IPS DF 6.9 (cell line): Measurements from ENCODE around the gene SMCHD1.

ENCODE experiments used
- DNase-seq: peaks from one replicate; pipeline ENCODE4 v3.0.0-alpha.2; 2013; ENCODE audit warnings: low read depth, low spot score
- H3K27ac ChIP-seq: one replicate; pipeline ENCODE4 v1.5.1; 2013; ENCODE audit warnings: low read length, control low read depth
- H3K27me3 ChIP-seq: 2 replicates; pipeline ENCODE4 v1.6.1; 2013; ENCODE audit warnings: mild to moderate bottlenecking, low read length; ENCODE audit not compliant: control insufficient read depth, insufficient read depth
- H3K36me3 ChIP-seq: 2 replicates; pipeline ENCODE4 v1.6.1; 2013; ENCODE audit warnings: low read length; ENCODE audit not compliant: control insufficient read depth, insufficient read depth
- H3K4me1 ChIP-seq: 2 replicates; pipeline ENCODE4 v1.6.1; 2013; ENCODE audit warnings: low read length; ENCODE audit not compliant: control insufficient read depth, insufficient read depth
- H3K4me3 ChIP-seq: 2 replicates; pipeline ENCODE4 v1.5.1; 2013; ENCODE audit warnings: mild to moderate bottlenecking, low read length
- H3K9me3 ChIP-seq: 2 replicates; pipeline ENCODE4 v1.6.1; 2013; ENCODE audit warnings: low read length, inconsistent platforms; ENCODE audit not compliant: control insufficient read depth, insufficient read depth
- WGBS: extraction: QIAGEN DNeasy Blood & Tissue Kit; methylation state at CpG from one replicate; pipeline ENCODE4 v1.1.7; 2013; ENCODE audit warnings: mixed read lengths, missing lambda C conversion rate; ENCODE audit not compliant: insufficient read length, insufficient coverage; 5-methylcytosine and 5-hydroxymethylcytosine counted together

SMCHD1 gene

GRCh38 chr18:2681993-2682603 is 26.6 kb downstream of the SMCHD1 start:
- WGBS = no CpG with 5 or more reads among the region's 5 CpGs
- H3K27me3 ChIP-seq = no peaks in the 10 kb centered on the region
- no peaks in the 10 kb centered on the region for H3K36me3 ChIP-seq
- H3K4me3 ChIP-seq = no peak overlapping the region
- H3K9me3 ChIP-seq = no peaks in the 10 kb centered on the region
- no peak overlapping the region for H3K27ac ChIP-seq
- no peak for DNase-seq
- no peaks in the 10 kb centered on the region for H3K4me1 ChIP-seq

DNA sequence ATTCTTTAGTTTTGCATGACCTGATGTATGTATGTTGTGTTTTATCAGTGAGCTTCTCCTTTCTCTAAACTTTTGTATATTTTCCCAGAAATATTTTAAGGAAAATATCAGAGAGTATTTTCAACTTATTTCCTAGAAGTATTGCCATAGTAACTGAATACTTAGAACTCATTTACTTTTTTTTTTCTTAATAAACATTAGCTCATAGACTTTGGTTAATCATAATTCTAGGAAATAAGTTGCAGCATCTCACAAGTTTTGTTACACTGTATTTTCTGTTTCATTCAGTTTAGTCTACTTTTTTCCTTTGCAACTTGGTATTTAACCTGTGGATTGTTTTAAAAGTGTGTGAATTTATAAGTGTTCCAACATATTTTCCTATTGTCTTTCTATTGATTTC is 27.5 kb downstream of the SMCHD1 start:
- H3K36me3 ChIP-seq = no peaks in the 10 kb centered on the region

GRCh38 chr18:2686349-2686968 is 30.9 kb downstream of the SMCHD1 start:
- Histone ChIP-seq H3K4me3 (no peak overlapping the region), H3K27me3 (no peaks in the 10 kb centered on the region), H3K4me1 (no peaks in the 10 kb centered on the region), H3K36me3 (no peaks in the 10 kb centered on the region), H3K9me3 (no peaks in the 10 kb centered on the region), H3K27ac (no peak overlapping the region)
- DNase-seq = no peak
- WGBS = 100% methylated on average over 1 of the region's 3 CpGs

More for the DNA sequence above, 27.5 kb downstream of the SMCHD1 start:
- H3K4me3 ChIP-seq = no peak overlapping the region
- H3K4me1 ChIP-seq = no peaks in the 10 kb centered on the region
- H3K27ac ChIP-seq = no peak overlapping the region
- DNase-seq = no peak
- H3K27me3 ChIP-seq = no peaks in the 10 kb centered on the region
- no peaks in the 10 kb centered on the region for H3K9me3 ChIP-seq

- H3K36me3 ChIP-seq = no peaks in the 10 kb centered on the region
- WGBS = no CpG with 5 or more reads among the region's 3 CpGs
Observed at GRCh38 chr18:2687390-2688001, 32.0 kb downstream of the SMCHD1 start.

GRCh38 chr18:2692508-2692907 is 37.0 kb downstream of the SMCHD1 start:
- H3K9me3 ChIP-seq = no peaks in the 10 kb centered on the region
- no peaks in the 10 kb centered on the region for H3K36me3 ChIP-seq
- no peaks in the 10 kb centered on the region for H3K4me1 ChIP-seq
- no peaks in the 10 kb centered on the region for H3K27me3 ChIP-seq
- no peak overlapping the region for H3K4me3 ChIP-seq
- no peak for DNase-seq
- H3K27ac ChIP-seq = no peak overlapping the region
- WGBS = 100% methylated on average over 1 of the region's 3 CpGs

More at GRCh38 chr18:2687390-2688001, 32.0 kb downstream of the SMCHD1 start:
- Histone ChIP-seq H3K4me3 (no peak overlapping the region), H3K27ac (no peak overlapping the region), H3K9me3 (no peaks in the 10 kb centered on the region), H3K27me3 (no peaks in the 10 kb centered on the region), H3K4me1 (no peaks in the 10 kb centered on the region)
- DNase-seq = no peak

- WGBS = no CpG with 5 or more reads among the region's 4 CpGs
- Histone ChIP-seq H3K9me3 (no peaks in the 10 kb centered on the region), H3K27me3 (no peaks in the 10 kb centered on the region), H3K4me3 (no peak overlapping the region), H3K4me1 (no peaks in the 10 kb centered on the region), H3K27ac (no peak overlapping the region), H3K36me3 (no peaks in the 10 kb centered on the region; the same call in 1 of the 2 replicates)
- no peak for DNase-seq
Observed at GRCh38 chr18:2697184-2697583, 41.7 kb downstream of the SMCHD1 start.

DNA sequence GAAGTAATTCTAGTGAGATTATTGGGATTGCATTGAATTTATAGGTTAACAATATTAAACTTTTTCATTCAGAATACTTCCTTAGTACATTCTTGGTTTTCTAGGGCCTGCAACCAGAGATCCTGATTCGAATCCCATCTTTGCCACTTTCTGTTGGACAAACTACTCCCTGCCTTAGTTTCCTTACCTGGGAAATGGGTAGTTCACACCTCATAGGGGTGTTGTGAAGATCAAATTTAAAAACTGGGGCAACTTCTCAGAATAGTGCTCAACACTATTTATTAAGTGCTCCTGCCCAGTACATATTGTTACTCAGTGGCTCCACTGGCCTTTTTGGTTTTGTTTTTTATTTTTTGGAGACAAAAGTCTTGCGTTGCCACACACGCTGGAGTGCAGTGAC is 43.5 kb downstream of the SMCHD1 start:
- H3K36me3 ChIP-seq = no peaks in the 10 kb centered on the region; the same call in 1 of the 2 replicates
- H3K27ac ChIP-seq = no peak overlapping the region
- DNase-seq = no peak
- no peak overlapping the region for H3K4me3 ChIP-seq
- H3K4me1 ChIP-seq = no peaks in the 10 kb centered on the region
- H3K27me3 ChIP-seq = no peaks in the 10 kb centered on the region
- no peaks in the 10 kb centered on the region for H3K9me3 ChIP-seq
- WGBS = no CpG with 5 or more reads among the region's 3 CpGs

GRCh38 chr18:2704541-2704940 is 49.0 kb downstream of the SMCHD1 start:
- no peaks in the 10 kb centered on the region for H3K4me1 ChIP-seq
- H3K27me3 ChIP-seq = no peaks in the 10 kb centered on the region
- H3K27ac ChIP-seq = no peak overlapping the region
- DNase-seq = no peak
- H3K9me3 ChIP-seq = no peaks in the 10 kb centered on the region
- H3K36me3 ChIP-seq = no peaks in the 10 kb centered on the region
- H3K4me3 ChIP-seq = no peak overlapping the region
- no CpG with 5 or more reads among the region's 2 CpGs for WGBS

- no peak overlapping the region for H3K27ac ChIP-seq
- H3K9me3 ChIP-seq = no peaks in the 10 kb centered on the region
- H3K27me3 ChIP-seq = no peaks in the 10 kb centered on the region
- DNase-seq = no peak
- H3K4me3 ChIP-seq = no peak overlapping the region
- H3K4me1 ChIP-seq = no peaks in the 10 kb centered on the region
- no CpG with 5 or more reads among the region's 6 CpGs for WGBS
- no peaks in the 10 kb centered on the region for H3K36me3 ChIP-seq
Observed at GRCh38 chr18:2706903-2707302, 51.4 kb downstream of the SMCHD1 start.

DNA sequence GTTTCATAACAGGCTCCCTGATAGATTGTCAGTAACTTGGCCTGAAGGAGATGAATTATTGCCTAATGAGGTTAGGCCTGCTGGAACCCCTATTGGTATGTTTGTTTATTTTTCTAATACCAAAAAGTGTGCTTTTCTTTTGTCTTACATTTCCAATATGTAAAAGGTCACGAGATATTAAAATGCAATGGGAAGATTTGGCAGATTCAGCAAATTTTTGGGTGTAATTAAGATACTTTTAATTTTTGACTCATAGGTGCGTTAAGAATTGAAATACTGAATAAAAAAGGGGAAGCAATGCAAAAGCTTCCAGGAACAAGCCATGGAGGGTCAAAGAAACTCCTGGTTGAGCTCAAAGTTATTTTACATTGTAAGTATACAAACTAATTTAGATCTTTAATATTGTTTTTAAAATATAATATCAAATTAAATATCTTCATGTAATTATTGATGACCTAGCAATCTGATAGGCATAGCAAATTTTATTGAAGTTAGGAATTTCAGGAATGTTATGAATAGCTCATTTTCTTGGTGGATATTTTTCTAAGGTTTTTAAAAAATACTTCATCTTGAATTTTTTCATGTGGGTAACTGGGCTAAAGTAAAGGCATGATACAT is 52.1 kb downstream of the SMCHD1 start:
- Histone ChIP-seq H3K27ac (no peak overlapping the region), H3K36me3 (no peaks in the 10 kb centered on the region), H3K27me3 (no peaks in the 10 kb centered on the region), H3K9me3 (no peaks in the 10 kb centered on the region), H3K4me3 (no peak overlapping the region), H3K4me1 (no peaks in the 10 kb centered on the region)
- DNase-seq = no peak
- WGBS = no CpG with 5 or more reads among the region's 2 CpGs
